ENCODE data around the gene DENND1A.
"Not testable (repeated sequence)": the region's sequence is repeated elsewhere in the genome, so short reads cannot be mapped to it uniquely, and the experiment has no call there.

The DENND1A gene

GRCh38 chr9:123947326-123947725 is 17.4 kb upstream of the DENND1A start:
- FAIRE-seq, result no peak
- no peak for DNase-seq (ENCODE audit: insufficient read length, low spot score)

GRCh38 chr9:123946101-123946821 is 16.3 kb upstream of the DENND1A start:
- FAIRE-seq, result no peak
- DNase-seq (ENCODE audit: insufficient read length, low spot score), result no peak

GRCh38 chr9:123945532-123945931 is 15.6 kb upstream of the DENND1A start:
- DNase-seq (ENCODE audit: insufficient read length, low spot score), result no peak
- FAIRE-seq, result no peak

GRCh38 chr9:123944464-123944863 is 14.5 kb upstream of the DENND1A start:
- DNase-seq (ENCODE audit: insufficient read length, low spot score); FAIRE-seq: not testable (repeated sequence)

GRCh38 chr9:123943671-123944070 is 13.7 kb upstream of the DENND1A start:
- DNase-seq (ENCODE audit: insufficient read length, low spot score) (no peak), FAIRE-seq (no peak)

GRCh38 chr9:123942542-123942941 is 12.6 kb upstream of the DENND1A start:
- FAIRE-seq (no peak), DNase-seq (ENCODE audit: insufficient read length, low spot score) (no peak)

DNA sequence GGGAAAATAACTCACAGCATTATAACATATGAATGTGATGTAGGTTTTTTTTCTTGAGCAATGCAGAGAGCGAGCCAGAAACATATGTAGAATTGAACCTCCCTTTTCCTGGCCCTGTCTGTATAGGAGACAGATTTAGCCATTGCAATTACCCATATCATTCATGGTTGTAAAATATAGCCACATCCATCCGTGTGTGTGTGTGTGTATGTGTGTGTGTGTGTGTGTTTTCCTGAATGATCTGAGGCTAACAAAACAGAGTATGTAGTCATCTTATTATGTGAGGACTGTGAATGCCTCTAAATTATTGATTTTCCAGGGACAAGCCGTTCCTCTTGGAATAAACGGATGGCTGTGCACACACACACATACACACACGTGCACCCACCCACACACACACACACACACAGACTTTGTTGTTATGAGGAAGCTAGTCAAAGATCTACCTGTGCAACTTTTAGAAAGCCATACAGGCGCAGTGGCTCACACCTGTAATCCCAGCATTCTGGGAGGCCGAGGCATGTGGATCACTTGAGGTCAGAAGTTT is 11.7 kb upstream of the DENND1A start:
- no peak for DNase-seq (ENCODE audit: insufficient read length, low spot score)
- FAIRE-seq, result no peak

- FAIRE-seq (no peak), DNase-seq (ENCODE audit: insufficient read length, low spot score) (no peak)
Measured at GRCh38 chr9:123940721-123941523, 11.0 kb upstream of the DENND1A start.

GRCh38 chr9:123938401-123938800 is 8.5 kb upstream of the DENND1A start:
- FAIRE-seq, result no peak
- no peak for DNase-seq (ENCODE audit: insufficient read length, low spot score)

GRCh38 chr9:123936575-123936974 is 6.6 kb upstream of the DENND1A start:
- not testable (repeated sequence) for FAIRE-seq; DNase-seq (ENCODE audit: insufficient read length, low spot score)

GRCh38 chr9:123933440-123934212 is 3.7 kb upstream of the DENND1A start:
- FAIRE-seq, result no peak
- no peak for DNase-seq (ENCODE audit: insufficient read length, low spot score)

GRCh38 chr9:123929177-123929869 is 603 bp downstream of the DENND1A start:
- no peak for FAIRE-seq
- DNase-seq (ENCODE audit: insufficient read length, low spot score), result peak; percentile 42

GRCh38 chr9:123928533-123929176 is 1.3 kb downstream of the DENND1A start:
- FAIRE-seq, result peak; percentile 84
- DNase-seq (ENCODE audit: insufficient read length, low spot score), result peak; percentile 37

DNA sequence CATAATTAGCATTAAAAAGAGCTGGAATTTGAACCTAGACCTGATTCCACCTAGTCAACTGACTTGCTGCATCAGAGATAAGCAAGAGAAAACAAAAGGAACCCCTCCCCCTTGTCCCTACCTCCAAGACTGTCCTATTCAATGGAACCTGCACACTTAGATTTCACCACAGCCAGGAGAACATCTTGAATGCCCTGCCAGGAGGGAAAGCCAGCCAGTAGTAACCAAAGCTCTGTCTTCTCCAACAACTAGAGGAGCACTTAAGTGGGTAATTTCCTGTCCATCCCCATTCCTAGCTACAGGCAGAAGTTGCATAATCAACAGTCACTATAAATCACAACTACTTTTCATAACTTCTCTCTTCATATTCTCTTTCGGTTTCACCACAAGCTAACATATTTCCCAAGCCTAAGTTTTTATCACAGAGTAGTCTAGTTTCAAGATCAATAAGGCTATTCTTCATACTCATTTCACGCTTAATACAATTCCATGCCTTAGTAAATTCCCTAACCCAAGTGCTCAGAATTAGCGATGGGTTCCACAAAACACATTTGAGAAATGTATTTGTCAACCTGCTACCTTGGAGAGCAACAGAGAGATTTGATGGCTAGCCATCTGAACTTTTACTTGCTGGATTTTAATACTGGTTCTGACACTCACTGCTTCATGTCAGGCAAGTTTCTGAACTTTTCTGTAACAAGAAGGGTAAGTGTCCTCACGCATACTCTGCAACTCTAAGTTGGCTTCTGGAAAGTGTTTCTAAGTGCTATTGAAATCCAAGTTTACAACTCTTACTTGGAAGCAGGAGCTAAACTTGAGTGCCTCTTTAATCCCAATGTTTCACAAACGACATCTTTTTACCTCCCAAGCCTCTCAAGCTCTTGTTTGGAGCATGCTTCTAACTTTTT is 2.0 kb downstream of the DENND1A start:
- peak; percentile 13 for DNase-seq (ENCODE audit: insufficient read length, low spot score)
- FAIRE-seq, result peak; percentile 94

- no peak for DNase-seq (ENCODE audit: insufficient read length, low spot score)
- FAIRE-seq, result no peak
Measured at GRCh38 chr9:123926941-123927340, 3.0 kb downstream of the DENND1A start.

DNA sequence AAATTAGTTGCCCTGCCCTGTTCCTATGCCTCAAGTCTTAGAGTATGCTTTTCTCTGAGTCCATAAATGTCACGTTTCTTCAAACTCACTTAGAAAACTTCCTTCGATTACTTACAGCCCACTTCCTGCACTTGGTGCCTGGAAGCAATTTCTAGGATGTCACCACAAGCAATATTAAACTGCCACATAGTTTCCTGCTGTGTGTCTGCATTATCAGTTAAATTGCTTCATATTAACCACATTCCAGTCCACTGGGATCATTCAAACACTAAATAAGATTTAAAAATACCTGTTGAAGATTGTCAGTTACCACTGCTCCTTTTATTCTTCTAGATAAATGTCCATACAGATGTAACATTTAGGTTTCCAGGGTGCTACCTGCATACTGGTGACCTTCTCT is 4.1 kb downstream of the DENND1A start:
- no peak for FAIRE-seq

GRCh38 chr9:123925161-123925560 is 4.8 kb downstream of the DENND1A start:
- DNase-seq (ENCODE audit: insufficient read length, low spot score) (no peak), FAIRE-seq (no peak)

More for the DNA sequence above, 4.1 kb downstream of the DENND1A start:
- DNase-seq (ENCODE audit: insufficient read length, low spot score), result no peak

DNA sequence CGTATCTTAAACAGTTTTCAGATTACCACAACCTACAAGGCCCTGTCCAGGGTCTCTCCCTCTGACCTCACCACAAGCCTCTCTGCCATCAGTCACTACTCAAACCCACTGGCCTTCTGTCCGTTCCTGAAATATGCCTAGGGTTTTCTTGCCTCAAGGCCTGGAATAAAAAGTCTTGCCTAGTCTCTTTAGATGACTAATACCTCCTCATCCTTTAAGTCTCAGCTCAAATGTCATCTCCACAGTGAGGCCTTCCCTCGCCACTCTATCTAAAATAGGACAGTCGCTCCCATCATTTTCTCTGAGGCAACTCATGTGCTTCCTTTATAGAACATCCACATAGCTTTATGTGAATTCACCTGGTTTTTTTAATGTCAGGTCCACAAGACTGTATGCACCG is 5.2 kb downstream of the DENND1A start:
- no peak for FAIRE-seq
- DNase-seq (ENCODE audit: insufficient read length, low spot score), result no peak

DNA sequence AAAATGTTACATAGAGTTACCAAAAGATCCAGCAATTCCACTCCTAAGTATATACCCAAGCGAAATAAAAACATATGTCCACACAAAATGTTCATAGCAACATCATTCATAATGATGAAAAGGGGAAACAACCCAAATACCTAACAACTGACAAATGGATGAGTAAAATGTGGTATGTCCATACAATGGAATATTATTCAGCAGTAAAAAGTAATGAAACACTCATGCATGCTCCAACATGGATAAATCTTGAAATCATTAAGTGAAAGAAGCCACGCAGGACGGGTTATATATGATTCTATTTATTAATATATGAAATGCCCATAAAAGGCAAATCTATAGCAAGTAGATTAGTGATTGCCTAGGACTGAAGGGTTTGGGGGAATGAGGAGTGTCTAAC is 6.0 kb downstream of the DENND1A start:
- DNase-seq (ENCODE audit: insufficient read length, low spot score), result no peak
- no peak for FAIRE-seq

Measured in GM19239 (cell line).